SU-DHL-6 (cell line): ENCODE results near the gene PDE12.
"Not testable (repeated sequence)": the region's sequence is repeated elsewhere in the genome, so short reads cannot be mapped to it uniquely, and the experiment has no call there.

Experiments
- H2AFZ ChIP-seq: fragments of 200-600 bp; sonication (generic); 2 replicates; pipeline ENCODE4 v1.6.1; 2014; ENCODE audit warnings: low read depth, mild to moderate bottlenecking, moderate library complexity, mixed read lengths, antibody characterized with exemption, low read length; ENCODE audit not compliant: severe bottlenecking
- H3F3A ChIP-seq: fragments of 200-600 bp; shearing (Covaris generic); 2 replicates; pipeline ENCODE4 v1.6.0; 2016; ENCODE audit warnings: antibody characterized with exemption, mild to moderate bottlenecking; ENCODE audit not compliant: insufficient read depth
- H3K27ac ChIP-seq: fragments of 200-600 bp; sonication (generic); 2 replicates; pipeline ENCODE4 v1.5.1; 2016; ENCODE audit warnings: low read depth, mild to moderate bottlenecking, low read length, moderate library complexity, mixed read lengths
- H3K27me3 ChIP-seq: fragments of 200-600 bp; sonication (generic), shearing (Covaris generic); 2 replicates; pipeline ENCODE4 v1.6.0; 2014; ENCODE audit warnings: mild to moderate bottlenecking, low read length
- H3K36me3 ChIP-seq: fragments of 200-600 bp; sonication (generic); 2 replicates; pipeline ENCODE4 v1.6.1; 2014; ENCODE audit warnings: mild to moderate bottlenecking, low read length, mixed read lengths
- H3K4me2 ChIP-seq: fragments of 300-600, 200-600 bp; shearing (Covaris generic), sonication (generic); 2 replicates; pipeline ENCODE4 v1.6.0; 2014; ENCODE audit warnings: low read length, low read depth, mild to moderate bottlenecking; ENCODE audit not compliant: poor library complexity, severe bottlenecking
- H3K4me3 ChIP-seq: fragments of 200-600 bp; sonication (generic); 2 replicates; pipeline ENCODE4 v1.5.1; 2014; ENCODE audit warnings: antibody characterized with exemption, low read length, mild to moderate bottlenecking, mixed read lengths; ENCODE audit not compliant: insufficient read depth, poor library complexity, severe bottlenecking
- H3K79me2 ChIP-seq: fragments of 200-600 bp; sonication (generic); 2 replicates; pipeline ENCODE4 v1.6.1; 2014; ENCODE audit warnings: mild to moderate bottlenecking, low read length, moderate library complexity; ENCODE audit not compliant: insufficient read depth
- H3K9ac ChIP-seq: fragments of 200-600 bp; sonication (generic); 2 replicates; pipeline ENCODE4 v1.7.0; 2014; ENCODE audit warnings: mild to moderate bottlenecking, low read length
- H3K9me2 ChIP-seq: fragments of 200-600 bp; sonication (generic); replicated peaks from 2 replicates; pipeline ENCODE4 v1.6.1; 2014; ENCODE audit warnings: low read length; ENCODE audit not compliant: insufficient read depth
- H3K9me3 ChIP-seq: fragments of 200-600 bp; sonication (generic); 2 replicates; pipeline ENCODE4 v1.6.1; 2014; ENCODE audit warnings: low read length, mixed read lengths; ENCODE audit not compliant: insufficient read depth
- H4K20me1 ChIP-seq: fragments of 200-600 bp; sonication (generic); 2 replicates; pipeline ENCODE4 v1.6.1; 2014; ENCODE audit warnings: low read depth, mild to moderate bottlenecking, antibody characterized with exemption, low read length, moderate library complexity, mixed read lengths
- CTCF ChIP-seq: fragments of 200-600 bp; sonication (generic); IDR thresholded peaks from one replicate; pipeline ENCODE4 v1.5.1; 2017; ENCODE audit warnings: antibody characterized with exemption, mild to moderate bottlenecking, low read length, moderate library complexity; ENCODE audit not compliant: insufficient read depth, poor library complexity, severe bottlenecking
- EZH2phosphoT487 ChIP-seq: fragments of 200-600 bp; sonication (generic), shearing (Covaris generic); conservative IDR thresholded peaks from 2 replicates; pipeline ENCODE4 v1.6.1; 2018; ENCODE audit warnings: mild to moderate bottlenecking, antibody characterized with exemption, low read length, moderate library complexity, mixed read lengths

Gene PDE12

GRCh38 chr3:57600195-57600594 lies 44.1 kb downstream of the PDE12 start:
- no peaks in the 10 kb centered on the region for H4K20me1 ChIP-seq
- no peaks in the 10 kb centered on the region for H3K9me3 ChIP-seq
- no peak overlapping the region for H3K4me2 ChIP-seq
- H3K9ac ChIP-seq = no peak overlapping the region
- H3K36me3 ChIP-seq = no peaks in the 10 kb centered on the region
- peaks cover 31% of the 10 kb centered on the region for H3K79me2 ChIP-seq
- H3F3A ChIP-seq = peaks cover 18% of the 10 kb centered on the region; the same call in 1 of the 2 replicates
- H2AFZ ChIP-seq = no peak overlapping the region
- no peaks in the 10 kb centered on the region for H3K27me3 ChIP-seq
- no peak overlapping the region for H3K27ac ChIP-seq
- H3K9me2 ChIP-seq = no peaks in the 10 kb centered on the region
- TF ChIP-seq CTCF (no peak), EZH2phosphoT487 (no peak)
- H3K4me3 ChIP-seq = no peak overlapping the region

- no peaks in the 10 kb centered on the region for H3F3A ChIP-seq
- no peak overlapping the region for H3K27ac ChIP-seq
- H3K9ac ChIP-seq = no peak overlapping the region
- H3K36me3 ChIP-seq = no peaks in the 10 kb centered on the region
- no peaks in the 10 kb centered on the region for H3K27me3 ChIP-seq
- H3K9me2 ChIP-seq = no peaks in the 10 kb centered on the region
- H3K9me3 ChIP-seq = no peaks in the 10 kb centered on the region
- no peaks in the 10 kb centered on the region for H3K79me2 ChIP-seq
- H3K4me3 ChIP-seq = no peak overlapping the region
- no peak overlapping the region for H2AFZ ChIP-seq
- no peak overlapping the region for H3K4me2 ChIP-seq
- TF ChIP-seq EZH2phosphoT487 (no peak), CTCF (no peak)
- no peaks in the 10 kb centered on the region for H4K20me1 ChIP-seq
Observed at GRCh38 chr3:57604971-57605370, 48.9 kb downstream of the PDE12 start.

DNA sequence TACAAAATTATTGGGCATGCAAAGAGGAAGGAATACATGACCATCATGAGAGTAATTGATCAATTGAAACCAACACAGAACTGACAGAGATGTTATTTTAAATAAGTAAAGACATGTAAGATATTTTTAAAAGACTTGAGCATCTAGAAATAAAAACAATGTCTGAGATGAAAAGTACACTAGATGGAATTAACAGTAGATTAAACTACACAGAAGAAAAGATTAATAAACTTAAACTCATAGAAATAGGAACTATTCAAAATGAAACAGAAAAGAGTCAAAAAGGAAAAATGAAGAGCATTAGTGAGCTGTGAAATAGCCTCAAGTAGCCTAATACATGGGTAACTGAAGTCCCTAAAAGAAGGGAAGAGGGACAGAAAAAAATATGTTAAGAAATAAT lies 49.6 kb downstream of the PDE12 start:
- no peak overlapping the region for H3K27ac ChIP-seq
- H3F3A ChIP-seq = no peaks in the 10 kb centered on the region
- H3K9me3 ChIP-seq = no peaks in the 10 kb centered on the region
- H3K4me3 ChIP-seq = no peak overlapping the region
- TF ChIP-seq CTCF (no peak), EZH2phosphoT487 (no peak)
- H4K20me1 ChIP-seq = no peaks in the 10 kb centered on the region
- H3K79me2 ChIP-seq = no peaks in the 10 kb centered on the region
- H3K4me2 ChIP-seq = no peak overlapping the region
- no peaks in the 10 kb centered on the region for H3K27me3 ChIP-seq
- H3K9me2 ChIP-seq = no peaks in the 10 kb centered on the region
- no peak overlapping the region for H3K9ac ChIP-seq
- H3K36me3 ChIP-seq = no peaks in the 10 kb centered on the region
- H2AFZ ChIP-seq = no peak overlapping the region

DNA sequence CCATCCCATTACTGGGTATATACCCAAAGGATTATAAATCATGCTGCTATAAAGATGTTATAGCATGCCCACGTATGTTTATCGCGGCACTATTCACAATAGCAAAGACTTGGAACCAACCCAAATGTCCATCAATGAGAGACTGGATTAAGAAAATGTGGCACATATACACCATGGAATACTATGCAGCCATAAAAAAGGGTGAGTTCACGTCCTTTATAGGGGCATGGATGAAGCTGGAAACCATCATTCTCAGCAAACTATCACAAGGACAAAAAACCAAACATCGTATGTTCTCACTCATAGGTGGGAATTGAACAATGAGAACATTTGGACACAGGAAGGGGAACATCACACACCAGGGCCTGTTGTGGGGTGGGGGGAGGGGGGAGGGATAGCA lies 55.8 kb downstream of the PDE12 start:
- H3K9me2 ChIP-seq, H3K4me2 ChIP-seq, H2AFZ ChIP-seq, H3K4me3 ChIP-seq, H4K20me1 ChIP-seq, H3K79me2 ChIP-seq, H3K9ac ChIP-seq, H3K27me3 ChIP-seq, H3K36me3 ChIP-seq, H3K27ac ChIP-seq, H3K9me3 ChIP-seq, H3F3A ChIP-seq: not testable (repeated sequence)
